GM19468 (cell line): ENCODE results near the gene KIF7.

Experiments
- ATAC-seq: cut with Tn5 transposase; IDR thresholded peaks from one replicate; pipeline ENCODE4 v1.9.1; 2021; ENCODE audit warnings: mild to moderate bottlenecking, moderate library complexity, moderate number of reproducible peaks; ENCODE audit not compliant: unreplicated experiment; ENCODE audit errors: extremely low read depth

The KIF7 gene

GRCh38 chr15:89671687-89672086 is 16.4 kb upstream of the KIF7 start:
- ATAC-seq: no peak

DNA sequence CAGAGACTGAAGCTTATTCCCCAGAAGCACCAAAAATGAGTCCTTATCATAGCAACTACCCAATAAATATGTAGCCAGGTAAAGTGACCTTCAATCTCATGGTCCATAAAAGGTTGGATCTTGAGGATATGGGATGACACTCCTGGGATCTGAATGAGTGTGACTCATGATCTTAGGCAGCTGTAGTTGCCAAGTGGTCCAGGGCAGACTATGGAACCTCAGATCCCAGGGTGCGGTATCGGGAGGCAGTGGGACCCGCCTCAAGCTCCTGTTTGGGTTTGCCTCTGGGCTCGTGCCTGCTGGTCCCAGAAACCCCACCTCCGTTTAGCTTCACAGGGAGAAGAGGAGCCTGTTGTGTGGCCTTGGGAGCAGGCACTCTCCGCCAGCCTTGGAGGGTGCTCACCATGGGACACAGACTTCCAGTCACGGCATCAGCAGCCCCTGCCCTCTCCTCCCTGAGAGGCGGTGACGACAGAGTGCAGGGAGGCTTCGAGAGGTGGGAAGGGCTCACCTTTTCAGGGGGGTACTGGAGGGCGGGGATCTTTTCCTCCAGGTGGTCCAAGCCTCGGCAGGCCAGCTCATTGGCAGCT is 15.8 kb upstream of the KIF7 start:
- ATAC-seq: no peak

DNA sequence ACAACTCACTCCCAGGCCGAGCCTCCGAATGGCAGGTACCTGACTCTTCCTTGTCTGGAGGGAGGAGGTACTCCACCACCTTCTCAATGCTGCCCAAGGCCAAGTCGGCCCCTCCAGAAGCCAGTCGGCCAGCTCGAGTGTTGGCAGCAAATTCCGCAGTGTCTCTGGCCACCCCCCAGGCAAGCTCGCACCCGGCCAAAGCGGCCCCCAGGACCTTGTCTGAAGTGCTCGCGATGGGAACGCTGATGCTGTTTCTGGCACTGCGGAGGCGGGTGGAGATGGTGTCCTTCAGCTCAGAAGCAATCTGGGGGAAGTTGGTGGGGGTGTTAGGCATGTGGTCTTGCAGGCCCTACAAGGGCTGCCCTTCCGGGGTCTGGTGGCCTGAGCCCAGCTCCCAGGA is 14.7 kb upstream of the KIF7 start:
- ATAC-seq: no peak

DNA sequence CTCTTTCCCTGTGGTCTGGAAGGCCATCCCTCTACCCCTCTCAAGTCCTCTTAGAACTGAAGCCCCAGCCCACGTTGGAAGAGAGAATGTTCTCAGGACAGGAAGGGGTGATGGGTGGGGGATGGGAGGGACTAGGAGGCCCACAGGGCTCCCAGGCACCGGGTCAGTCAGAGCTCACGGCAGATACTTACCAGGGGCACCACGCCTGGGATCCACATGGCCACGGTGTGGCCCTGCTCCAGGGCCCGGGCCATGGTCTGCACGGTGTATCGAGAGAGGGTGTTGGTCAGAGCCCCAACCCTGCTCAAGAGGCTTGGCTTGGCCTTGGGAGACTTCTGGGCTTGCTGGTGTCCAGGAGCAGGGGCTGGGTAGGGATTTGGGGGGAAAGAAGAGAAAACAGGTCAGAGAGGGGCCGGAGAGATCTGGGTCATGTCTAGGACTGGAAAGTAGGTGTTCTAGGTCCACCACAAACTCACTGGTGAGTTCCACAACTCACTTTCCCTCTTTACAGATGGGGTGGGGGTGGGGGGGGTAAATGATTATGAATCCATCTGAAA is 14.1 kb upstream of the KIF7 start:
- ATAC-seq: no peak

- ATAC-seq: no peak
These were observed 12.9 kb upstream of the KIF7 start for GRCh38 chr15:89668171-89668570.

- ATAC-seq: no peak
These were observed 12.4 kb upstream of the KIF7 start for GRCh38 chr15:89667706-89667960.

DNA sequence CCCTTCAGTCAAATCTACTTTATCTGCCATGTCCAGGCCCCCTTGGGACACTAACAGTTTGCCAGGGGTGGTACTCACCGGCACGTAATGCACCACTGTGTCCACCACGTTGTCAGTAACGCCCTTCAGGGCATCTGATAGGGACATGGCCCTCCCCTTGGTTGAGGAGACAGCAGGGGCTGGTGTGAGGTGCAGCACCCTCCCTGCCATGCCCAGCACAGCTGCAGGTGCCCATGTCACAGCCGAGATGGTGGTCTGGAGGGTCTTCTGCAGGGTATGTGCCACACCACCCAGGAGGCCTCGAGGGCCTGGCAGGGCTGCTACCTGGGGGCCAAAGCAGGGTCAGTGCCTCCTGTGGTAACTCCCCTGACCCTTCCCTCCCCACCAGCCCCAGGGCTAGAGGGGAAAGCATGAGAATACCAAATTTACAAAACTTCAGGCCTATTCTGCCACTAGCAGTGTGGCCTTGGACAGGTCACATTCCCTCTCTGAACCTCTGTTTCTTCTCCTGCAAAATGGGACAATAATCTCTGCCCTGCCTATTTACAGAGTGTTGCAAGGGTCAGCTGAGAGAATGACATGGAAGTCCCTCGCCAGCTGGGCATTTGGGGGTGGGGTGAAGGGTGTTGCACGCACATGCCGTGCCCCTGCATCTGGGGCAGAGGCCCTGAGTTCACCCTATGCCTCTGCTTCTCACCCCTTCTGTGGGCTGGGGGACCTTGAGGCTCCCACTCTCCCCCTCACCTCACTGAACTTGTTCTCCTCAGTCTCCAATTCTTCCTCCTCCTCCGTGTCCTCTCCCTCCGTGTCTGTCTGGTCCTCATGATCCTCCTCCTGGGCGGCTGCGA is 11.8 kb upstream of the KIF7 start:
- no peak for ATAC-seq

GRCh38 chr15:89666184-89666857 is 11.1 kb upstream of the KIF7 start:
- no peak for ATAC-seq

DNA sequence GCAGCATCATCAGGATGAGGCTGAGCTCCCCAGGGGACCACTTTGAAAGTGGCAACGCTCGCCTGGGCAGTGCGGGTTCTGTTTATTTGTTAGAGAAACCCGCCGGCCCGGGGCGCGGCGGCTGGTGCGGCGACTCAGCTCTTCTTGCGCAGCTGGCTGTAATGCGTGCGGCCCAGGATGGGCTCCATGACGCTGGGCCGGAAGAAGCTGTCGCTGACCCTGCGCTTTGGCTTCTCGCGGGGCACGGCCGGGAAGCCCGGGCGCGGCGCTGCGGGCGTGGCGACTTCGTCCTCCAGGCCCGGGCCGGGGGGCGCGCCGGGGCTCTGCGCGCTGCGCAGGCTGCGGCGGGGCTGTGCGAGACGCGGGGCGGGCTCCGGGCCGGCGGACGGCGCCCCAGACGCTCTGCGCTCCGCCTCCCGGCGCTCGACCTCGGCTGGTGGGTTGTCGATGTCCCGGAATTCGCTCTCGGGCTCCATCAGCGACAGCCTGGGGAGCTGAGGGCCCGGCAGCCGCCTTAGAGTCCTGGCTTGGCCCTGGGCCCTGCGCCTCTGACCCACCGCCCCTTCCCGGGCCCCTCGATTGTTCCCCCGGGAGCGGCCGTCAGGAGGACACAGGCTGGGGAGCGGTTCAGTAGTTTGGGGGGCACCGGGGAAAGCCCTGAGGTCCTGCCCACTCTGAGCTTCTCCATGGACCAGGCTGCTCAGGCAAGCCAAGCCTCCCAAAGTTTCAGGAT is 10.3 kb upstream of the KIF7 start:
- ATAC-seq: no peak

GRCh38 chr15:89664441-89665350 is 9.4 kb upstream of the KIF7 start:
- no peak for ATAC-seq

GRCh38 chr15:89662893-89663626 is 7.8 kb upstream of the KIF7 start:
- no peak for ATAC-seq

DNA sequence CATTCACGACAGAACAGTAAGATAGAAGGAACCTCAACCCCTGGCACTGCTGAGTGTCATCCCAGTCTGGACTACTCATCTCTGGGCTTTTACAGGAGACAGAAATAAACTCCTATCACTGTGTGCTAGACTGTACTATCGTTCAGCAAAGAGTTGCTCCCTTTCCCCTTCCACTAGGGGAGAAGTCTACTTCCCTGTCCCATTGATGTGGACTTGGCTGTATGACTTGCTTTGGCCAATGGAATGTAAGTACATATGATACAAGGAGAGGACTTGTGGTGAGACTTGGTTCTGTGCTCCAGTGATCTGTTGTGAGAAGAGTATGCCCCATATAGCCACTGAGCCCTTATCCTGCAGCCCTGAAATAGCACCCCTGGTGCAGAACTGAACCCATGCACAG is 5.3 kb upstream of the KIF7 start:
- ATAC-seq: no peak

DNA sequence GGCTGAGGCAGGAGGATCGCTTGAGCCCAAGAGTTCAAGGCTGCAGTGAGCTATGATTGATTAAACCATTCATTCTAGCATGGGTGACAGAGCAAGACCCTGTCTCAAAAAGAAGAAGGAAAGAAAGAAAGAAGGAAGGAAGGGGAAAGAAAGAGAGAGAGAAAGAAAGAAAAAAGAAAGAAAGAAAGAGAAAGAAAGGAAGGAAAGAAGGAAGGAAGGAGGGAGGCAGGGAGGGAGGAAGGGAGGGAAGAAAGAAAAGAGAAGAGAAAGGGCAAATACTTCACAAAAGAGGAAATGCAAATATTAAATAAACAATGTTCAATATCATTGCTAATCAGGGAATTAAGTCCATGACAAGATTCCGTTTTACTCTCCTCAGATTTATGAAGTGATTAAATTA is 4.0 kb upstream of the KIF7 start:
- ATAC-seq: no peak

DNA sequence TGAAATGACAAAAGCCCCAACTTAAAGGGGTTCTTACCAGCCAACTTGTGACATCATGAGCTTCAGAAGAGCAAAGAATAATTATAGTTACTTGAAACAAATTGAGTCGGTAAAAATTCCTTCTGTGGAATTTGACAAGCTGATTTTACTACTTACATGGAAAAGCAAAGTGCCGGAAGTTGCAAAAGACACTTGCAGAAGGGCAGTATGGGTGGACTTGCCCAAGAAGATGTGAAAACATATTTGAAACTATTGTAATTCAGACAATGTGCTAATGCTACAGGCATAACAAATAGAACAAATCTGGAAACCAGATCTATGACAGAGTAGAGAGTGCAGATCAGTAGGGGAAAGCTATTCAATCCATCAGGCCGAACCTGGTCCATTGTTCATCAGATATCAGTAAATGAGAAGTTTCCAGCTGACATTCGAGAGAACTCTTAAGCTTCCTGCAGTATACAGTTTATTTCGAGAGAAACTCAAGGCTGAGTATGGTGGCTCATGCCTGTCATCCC is 2.5 kb upstream of the KIF7 start:
- ATAC-seq: no peak

DNA sequence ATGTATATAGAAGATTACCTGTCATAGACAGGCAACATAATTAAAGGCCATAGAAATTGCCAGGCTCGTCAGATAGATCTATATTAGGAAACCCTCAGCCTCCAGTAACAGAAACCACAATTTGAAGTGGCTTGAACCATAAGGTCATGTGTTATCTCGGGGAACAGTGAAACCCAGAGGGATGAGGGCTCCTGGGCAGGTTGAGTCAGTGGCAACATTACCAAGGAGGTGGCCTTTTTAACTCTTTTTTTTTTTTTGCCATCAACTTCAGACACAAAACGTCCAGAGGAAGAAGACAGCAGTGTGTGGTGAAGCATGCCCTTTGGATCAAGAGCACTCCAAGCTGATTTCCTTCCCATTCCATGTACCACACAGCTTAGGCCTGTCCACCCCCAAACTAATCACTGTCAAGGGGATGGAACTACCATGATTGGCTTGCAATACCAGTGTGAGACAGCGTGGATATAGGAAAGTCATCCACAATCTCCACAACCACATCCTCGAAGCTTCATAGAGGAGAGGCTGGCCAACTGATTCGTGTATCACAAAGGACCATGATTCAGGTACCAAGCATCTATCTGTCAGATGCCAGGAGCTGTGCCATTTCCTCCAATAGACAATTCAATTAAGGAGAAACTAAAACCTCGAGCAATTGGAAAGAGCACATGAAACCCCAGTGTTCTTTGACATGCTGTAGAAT is 999 bp upstream of the KIF7 start:
- ATAC-seq: no peak

DNA sequence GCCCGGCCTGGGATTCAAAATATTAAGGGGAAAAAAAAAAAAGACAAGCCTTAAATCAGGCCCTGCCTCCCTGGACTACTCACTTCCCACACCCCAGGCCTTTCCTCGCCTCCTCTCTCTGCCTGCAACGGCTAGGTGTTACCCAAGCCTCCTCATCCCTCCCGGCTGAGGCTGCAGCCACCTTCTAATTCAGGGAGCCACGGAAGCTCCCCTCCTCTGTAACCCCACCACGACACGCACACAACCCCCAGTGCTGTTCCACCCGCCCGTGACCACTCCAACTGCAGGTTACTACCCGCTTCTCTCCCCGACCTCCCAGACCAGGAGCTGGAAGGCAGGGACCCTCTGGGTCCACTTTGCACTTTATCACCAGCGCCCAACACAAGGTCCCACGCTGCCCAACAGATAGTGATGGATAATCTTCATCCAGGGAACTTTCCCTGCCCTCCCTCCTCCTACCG is 936 bp downstream of the KIF7 start:
- ATAC-seq: no peak

GRCh38 chr15:89653578-89653977 is 1.7 kb downstream of the KIF7 start:
- ATAC-seq: no peak

GRCh38 chr15:89652666-89653065 is 2.6 kb downstream of the KIF7 start:
- no peak for ATAC-seq
